K562 (cell line): Measurements from ENCODE around the gene ADAMTS7. TPM values are rescaled to one million over a fixed set of nuclear protein-coding genes. Genes with fewer than 3 reads are reported as not detected.
"Not testable (repeated sequence)": the region's sequence is repeated elsewhere in the genome, so short reads cannot be mapped to it uniquely, and the experiment has no call there.

Source experiments
- ATAC-seq: fragments of 200-7000 bp; cut with Tn5 transposase; 3 replicates; pipeline ENCODE4 v1.9.1; 2020; ENCODE audit warnings: moderate library complexity
- BruUV-seq: library from RNA; stranded (reverse); fragments of 400-500 nt; replicated peaks from 2 replicates; lab custom pipeline; 2021; lab: Mats Ljungman, UMichigan
- CTCF ChIA-PET: fragments of 300-600 bp; formaldehyde crosslinking; extraction: SDS; loops from one replicate; lab custom pipeline; 2021; ENCODE audit warnings: low intra/inter-chr PET ratio; lab: Yijun Ruan, JAX
- POLR2A ChIA-PET: fragments of 300-600, 350-650 bp; sonication (Branson Sonifier 250); formaldehyde crosslinking; extraction: SDS; loops from one replicate; lab custom pipeline; 2021; ENCODE audit warnings: antibody characterized with exemption, inconsistent platforms; lab: Yijun Ruan, JAX
- DNase-seq, 4 experiments: peaks; one replicate each; pipeline versions ENCODE4 v3.0.0 to v3.0.0-alpha.2; 2011 to 2018; ENCODE audit warnings: low spot score in 3 of 4, mixed read lengths in 3 of 4; ENCODE audit errors: extremely low read depth in 1 of 4
- FAIRE-seq: peaks from 2 replicates; lab custom pipeline; 2011; peaks lifted over from hg19 to GRCh38; lab: Jason Lieb, UNC
- H2AFZ ChIP-seq: 2 replicates; pipeline ENCODE4 v1.6.0; 2011; ENCODE audit warnings: low read depth, low read length, control low read depth, inconsistent platforms
- H3K27ac ChIP-seq: fragments of 200-600 bp; 3 replicates; pipeline ENCODE4 v1.8.0; 2011; ENCODE audit warnings: low read depth, mild to moderate bottlenecking, control low read depth, inconsistent platforms, low read length, moderate library complexity, mixed read lengths; ENCODE audit errors: extremely low read depth
- H3K27me3 ChIP-seq, 2 experiments: fragments of 300-600 bp in 1 of 2; 2 replicates in 1 of 2; 3 replicates in 1 of 2; pipeline versions ENCODE4 v1.6.0 to v1.8.0; 2011; ENCODE audit warnings: inconsistent platforms in 2 of 2, low read length in 2 of 2, mild to moderate bottlenecking in 1 of 2, mixed read lengths in 1 of 2, moderate library complexity in 1 of 2; ENCODE audit not compliant: control insufficient read depth in 2 of 2, insufficient read depth in 2 of 2
- H3K36me3 ChIP-seq: fragments of 300-600 bp; 3 replicates; pipeline ENCODE4 v1.8.0; 2011; ENCODE audit warnings: mild to moderate bottlenecking, low read length, inconsistent platforms; ENCODE audit not compliant: control insufficient read depth, insufficient read depth
- H3K4me1 ChIP-seq, 2 experiments: fragments of 200-600 bp in 1 of 2; replicated peaks in 1 of 2; 2 replicates in 1 of 2; 3 replicates in 1 of 2; pipeline versions ENCODE4 v1.5.1 to v1.8.0; 2011; ENCODE audit warnings: inconsistent platforms in 2 of 2, low read length in 2 of 2, mild to moderate bottlenecking in 1 of 2, mixed read lengths in 1 of 2, moderate library complexity in 1 of 2; ENCODE audit not compliant: control insufficient read depth in 2 of 2, insufficient read depth in 2 of 2
- H3K4me2 ChIP-seq: 2 replicates; pipeline ENCODE4 v1.6.1; 2011; ENCODE audit warnings: low read length, control low read depth, inconsistent platforms, mixed read lengths; ENCODE audit not compliant: insufficient read depth
- H3K4me3 ChIP-seq: fragments of 200-600 bp; sonication (generic), shearing (Covaris generic); 2 replicates; pipeline ENCODE4 v1.5.1; 2016; ENCODE audit warnings: control low read depth, inconsistent platforms
- H3K79me2 ChIP-seq: fragments of 200-600 bp; 3 replicates; pipeline ENCODE4 v1.8.0; 2011; ENCODE audit warnings: low read length, inconsistent platforms; ENCODE audit not compliant: control insufficient read depth, insufficient read depth
- H3K9ac ChIP-seq, 2 experiments: 2 replicates each; pipeline versions ENCODE4 v1.6.0 to v1.6.1; 2011; ENCODE audit warnings: low read depth in 2 of 2, low read length in 2 of 2, control low read depth in 1 of 2, inconsistent platforms in 1 of 2, mild to moderate bottlenecking in 1 of 2, mixed read lengths in 1 of 2; ENCODE audit not compliant: insufficient read depth in 1 of 2
- H3K9me1 ChIP-seq: one replicate; pipeline ENCODE4 v1.6.0; 2011; ENCODE audit warnings: inconsistent platforms, mild to moderate bottlenecking, low read length, moderate library complexity; ENCODE audit not compliant: control insufficient read depth, insufficient read depth
- H3K9me3 ChIP-seq: replicated peaks from 2 replicates; pipeline ENCODE4 v1.5.1; 2011; ENCODE audit warnings: low read depth, low read length, inconsistent platforms; ENCODE audit not compliant: control insufficient read depth, insufficient read depth
- H4K20me1 ChIP-seq: replicated peaks from 2 replicates; pipeline ENCODE4 v1.6.1; 2011; ENCODE audit warnings: low read length, inconsistent platforms, mixed read lengths; ENCODE audit not compliant: control insufficient read depth, insufficient read depth
- FOXO4 ChIP-seq: fragments of 450-650 bp; formaldehyde crosslinking; IDR thresholded peaks from 2 replicates; pipeline ENCODE4 v1.4.0; 2020; ENCODE audit warnings: mild to moderate bottlenecking, moderate library complexity
- GABPB2 ChIP-seq: fragments of 250-450 bp; sonication (Bioruptor Pico); conservative IDR thresholded peaks from 2 replicates; pipeline ENCODE4 v1.5.1; 2021; ENCODE audit warnings: mild to moderate bottlenecking
- LARP7 ChIP-seq: fragments of 450-650 bp; IDR thresholded peaks from 2 replicates; pipeline ENCODE4 v1.6.1; 2016
- MAX ChIP-seq: sonication (generic); formaldehyde crosslinking; IDR thresholded peaks from 2 replicates; pipeline ENCODE4 v1.9.0; 2022; ENCODE audit warnings: mild to moderate bottlenecking, missing genetic modification reagents
- ZBTB33 ChIP-seq: sonication (generic); formaldehyde crosslinking; IDR thresholded peaks from 2 replicates; pipeline ENCODE4 v1.8.1; 2023; ENCODE audit warnings: mild to moderate bottlenecking, missing genetic modification reagents
- ZNF717 ChIP-seq: fragments of 250-450 bp; sonication (Bioruptor Pico); IDR thresholded peaks from 2 replicates; pipeline ENCODE4 v1.5.0; 2021
- WGBS: fragments of 100-300 bp; shearing (Covaris generic); methylation state at CpG from one replicate; pipeline ENCODE4 v1.1.6; 2016; ENCODE audit warnings: low coverage, mixed read lengths; ENCODE audit not compliant: insufficient coverage; ENCODE audit errors: missing lambda C conversion rate; 5-methylcytosine and 5-hydroxymethylcytosine counted together
- in situ Hi-C: fragments of 300-500 bp; cut with MboI; formaldehyde crosslinking; loops from 4 replicates; pipeline ENCODE4 v1.15.0; 2018; ENCODE audit warnings: inconsistent platforms, mixed read lengths
- intact Hi-C: fragments of 100-400 bp; cut with micrococcal nuclease; formaldehyde crosslinking; loops from 2 replicates; pipeline ENCODE4 v1.14.2; 2022
- polyA plus RNA-seq, 8 experiments: library from polyadenylated mRNA; depleted of rRNA in 4 of 8; stranded (reverse) in 5 of 8; unstranded in 3 of 8; fragments of >200 nt; fragmentation: Nextera tagmentation in 2 of 8; fragmentation: Illumina TruSeq in 1 of 8; extraction: Ambion mirVana in 2 of 8; extraction: Trizol in 1 of 8; gene quantifications; 2 replicates each; pipeline versions ENCODE4 v1.2.1 to v1.2.3, GENCODE V29; 2011 to 2014; ENCODE audit warnings: inconsistent platforms in 1 of 8, missing spikeins in 1 of 8
- total RNA-seq, 7 experiments: library from RNA; depleted of rRNA in 6 of 7; stranded (reverse); fragments of >200 nt in 6 of 7; fragmentation: Illumina TruSeq in 2 of 7; extraction: Trizol in 2 of 7; gene quantifications; 2 replicates each; pipeline versions ENCODE4 v1.2.1 to v1.2.3, GENCODE V29; 2011 to 2021; ENCODE audit warnings: low replicate concordance in 1 of 7
- TF ChIP-seq, protein P1 (sequence below), 2 experiments: IDR thresholded peaks; 2 replicates each; pipeline ENCODE4 v1.6.1; 2011; ENCODE audit warnings: borderline replicate concordance in 1 of 2, control low read depth in 1 of 2, low read depth in 1 of 2, low read length in 1 of 2, mild to moderate bottlenecking in 1 of 2, mixed read lengths in 1 of 2, moderate library complexity in 1 of 2; ENCODE audit not compliant: insufficient read depth in 1 of 2, insufficient read length in 1 of 2, poor library complexity in 1 of 2, severe bottlenecking in 1 of 2; ENCODE audit errors: extremely low read depth in 1 of 2

ADAMTS7 gene
- total and polyA plus RNA-seq, 9 of the 15 experiments (the other 6 are each of a cell fraction or from before 2014, with no cell fraction given) = 0.05 to 0.07 TPM; not detected in 7

- no peak for TF ChIP-seq FOXO4 (CRISPR knock-in tag)
- TF ChIP-seq LARP7 = no peak
- TF ChIP-seq, all 486 proteins: peak for 0
Measured at GRCh38 chr15:78800806-78801205, 10.5 kb downstream of the ADAMTS7 start (continued).

- in situ Hi-C loops = no loop called here
- intact Hi-C loops = no loop called here
- TF ChIP-seq, protein P1, sequence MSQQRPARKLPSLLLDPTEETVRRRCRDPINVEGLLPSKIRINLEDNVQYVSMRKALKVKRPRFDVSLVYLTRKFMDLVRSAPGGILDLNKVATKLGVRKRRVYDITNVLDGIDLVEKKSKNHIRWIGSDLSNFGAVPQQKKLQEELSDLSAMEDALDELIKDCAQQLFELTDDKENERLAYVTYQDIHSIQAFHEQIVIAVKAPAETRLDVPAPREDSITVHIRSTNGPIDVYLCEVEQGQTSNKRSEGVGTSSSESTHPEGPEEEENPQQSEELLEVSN (IDR thresholded peaks at IDR 0.05; ENCODE audit: borderline replicate concordance in 1 of 2, extremely low read depth in 1 of 2, insufficient read depth in 1 of 2, insufficient read length in 1 of 2, low read depth in 1 of 2, low read length in 1 of 2, poor library complexity in 1 of 2, severe bottlenecking in 1 of 2) = peak in 1 of 2 experiments; percentile 15
- TF ChIP-seq MAX (CRISPR knock-in tag) = no peak
- TF ChIP-seq ZNF717 = no peak
- TF ChIP-seq GABPB2 (CRISPR knock-in tag) = no peak
- TF ChIP-seq ZBTB33 (CRISPR knock-in tag) = peak; percentile 67; the same call in 1 of the 2 replicates
- Histone ChIP-seq H3K27ac (no peak overlapping the region), H3K9me3 (no peaks in the 10 kb centered on the region), H3K9me1 (no peaks in the 10 kb centered on the region), H3K4me3 (no peak overlapping the region), H3K36me3 (no peaks in the 10 kb centered on the region), H3K79me2 (no peaks in the 10 kb centered on the region), H3K4me2 (no peak overlapping the region), H2AFZ (no peak overlapping the region), H3K4me1 (peaks cover 0 to 5% of the 10 kb centered on the region in 2 experiments; a peak in 1 of 5 replicates), H3K27me3 (peaks cover 9 to 34% of the 10 kb centered on the region in 2 experiments; a peak in 4 of 5 replicates), H3K9ac (no peak overlapping the region), H4K20me1 (peaks cover 11% of the 10 kb centered on the region; the same call in 1 of the 2 replicates)
- DNase-seq (no peak), FAIRE-seq (no peak), ATAC-seq (no peak)
- ChIA-PET CTCF (no interaction called here), POLR2A (no interaction called here)
- no TSS peak for BruUV-seq
- WGBS = 55% methylated on average over 13 of the region's 48 CpGs
Measured at GRCh38 chr15:78800189-78800588, 11.1 kb downstream of the ADAMTS7 start.

GRCh38 chr15:78799102-78799501 lies 12.2 kb downstream of the ADAMTS7 start:
- H3K79me2 ChIP-seq, FAIRE-seq, CTCF ChIA-PET, H3K9me1 ChIP-seq, H3K9ac ChIP-seq, H3K4me3 ChIP-seq, intact Hi-C loops, DNase-seq, H3K4me1 ChIP-seq, in situ Hi-C loops, BruUV-seq, H3K27ac ChIP-seq, POLR2A ChIA-PET, H3K4me2 ChIP-seq, H2AFZ ChIP-seq, H3K36me3 ChIP-seq, H3K9me3 ChIP-seq: not testable (repeated sequence)
- no CpG with 5 or more reads among the region's 7 CpGs for WGBS
- peak; percentile 47; the same call in 2 of the 3 replicates for ATAC-seq
- Histone ChIP-seq H3K27me3 (peaks cover 7 to 26% of the 10 kb centered on the region in 2 experiments; a peak in 4 of 5 replicates), H4K20me1 (peaks cover 11% of the 10 kb centered on the region; the same call in 1 of the 2 replicates)
